Middle frontal gyrus (tissue), 1 donor: ENCODE data around the gene SLC43A2.

Experiments used
- DNase-seq: peaks from one replicate; pipeline ENCODE4 v3.0.0-alpha.2; 2015; ENCODE audit warnings: low spot score; ENCODE audit errors: extremely low spot score

SLC43A2 gene

GRCh38 chr17:1562176-1562643 lies 66.4 kb downstream of the SLC43A2 start:
- no peak for DNase-seq

- no peak for DNase-seq
Observed at GRCh38 chr17:1561420-1562175, 67.0 kb downstream of the SLC43A2 start.

GRCh38 chr17:1560858-1561355 lies 67.7 kb downstream of the SLC43A2 start:
- DNase-seq: no peak

GRCh38 chr17:1560101-1560857 lies 68.4 kb downstream of the SLC43A2 start:
- no peak for DNase-seq

GRCh38 chr17:1559047-1560043 lies 69.3 kb downstream of the SLC43A2 start:
- DNase-seq: no peak

- DNase-seq: no peak
Observed at GRCh38 chr17:1558401-1558800, 70.2 kb downstream of the SLC43A2 start.

GRCh38 chr17:1557355-1558095 lies 71.1 kb downstream of the SLC43A2 start:
- no peak for DNase-seq

GRCh38 chr17:1555651-1556471 lies 72.8 kb downstream of the SLC43A2 start:
- DNase-seq: no peak

- DNase-seq: no peak
Observed at GRCh38 chr17:1554751-1555540, 73.7 kb downstream of the SLC43A2 start.

GRCh38 chr17:1553354-1554266 lies 75.0 kb downstream of the SLC43A2 start:
- DNase-seq: no peak

- DNase-seq: no peak
Observed at GRCh38 chr17:1552932-1553331, 75.7 kb downstream of the SLC43A2 start.

GRCh38 chr17:1551741-1552140 lies 76.9 kb downstream of the SLC43A2 start:
- DNase-seq: no peak

GRCh38 chr17:1548032-1548431 lies 80.6 kb downstream of the SLC43A2 start:
- DNase-seq: no peak

- DNase-seq: no peak
Observed at GRCh38 chr17:1546292-1546922, 82.2 kb downstream of the SLC43A2 start.

GRCh38 chr17:1545618-1546017 lies 83.0 kb downstream of the SLC43A2 start:
- DNase-seq: no peak

GRCh38 chr17:1542316-1542715 lies 86.3 kb downstream of the SLC43A2 start:
- no peak for DNase-seq

- no peak for DNase-seq
Observed at GRCh38 chr17:1541367-1541904, 87.2 kb downstream of the SLC43A2 start.
